GM23338 (cell line): ENCODE data around the gene MAPK9. TPM values are rescaled to one million over a fixed set of nuclear protein-coding genes. Genes with fewer than 3 reads are reported as not detected.

Source experiments
- ATAC-seq: fragments of 200-7000 bp; cut with Tn5 transposase; 3 replicates; pipeline ENCODE4 v1.9.1; 2020
- DNase-seq: peaks from one replicate; pipeline ENCODE4 v3.0.0-alpha.2; 2015; ENCODE audit warnings: low spot score
- H2AFZ ChIP-seq: fragments of 200-600 bp; sonication (generic); 2 replicates; pipeline ENCODE4 v1.8.0; 2016; ENCODE audit warnings: antibody characterized with exemption, mild to moderate bottlenecking, moderate library complexity
- H3F3A ChIP-seq: fragments of 200-600 bp; sonication (generic); replicated peaks from 2 replicates; pipeline ENCODE4 v1.8.0; 2017; ENCODE audit warnings: antibody characterized with exemption, mixed run types, low read depth
- H3K27ac ChIP-seq: fragments of 200-600 bp; sonication (generic); 2 replicates; pipeline ENCODE4 v1.6.1; 2016; ENCODE audit warnings: low read depth
- H3K27me3 ChIP-seq: fragments of 200-600 bp; sonication (generic); 2 replicates; pipeline ENCODE4 v1.8.0; 2016; ENCODE audit warnings: mild to moderate bottlenecking, mixed run types, moderate library complexity; ENCODE audit not compliant: insufficient read depth
- H3K36me3 ChIP-seq: fragments of 200-600 bp; sonication (generic); 2 replicates; pipeline ENCODE4 v1.8.0; 2016; ENCODE audit warnings: mild to moderate bottlenecking; ENCODE audit not compliant: insufficient read depth
- H3K4me1 ChIP-seq: fragments of 200-600 bp; sonication (generic); 2 replicates; pipeline ENCODE4 v1.8.0; 2016; ENCODE audit warnings: mild to moderate bottlenecking, moderate library complexity; ENCODE audit not compliant: insufficient read depth
- H3K4me2 ChIP-seq: fragments of 200-600 bp; sonication (generic); 2 replicates; pipeline ENCODE4 v1.7.1; 2017; ENCODE audit warnings: mixed run types
- H3K4me3 ChIP-seq: fragments of 200-600 bp; sonication (generic); 2 replicates; pipeline ENCODE4 v1.6.1; 2016; ENCODE audit warnings: mixed run types
- H3K79me2 ChIP-seq: fragments of 200-600 bp; sonication (generic); replicated peaks from 2 replicates; pipeline ENCODE4 v1.8.0; 2017; ENCODE audit warnings: mild to moderate bottlenecking; ENCODE audit not compliant: insufficient read depth
- H3K9me2 ChIP-seq: fragments of 200-600 bp; sonication (generic); 2 replicates; pipeline ENCODE4 v1.8.0; 2017; ENCODE audit not compliant: insufficient read depth
- H4K20me1 ChIP-seq: fragments of 200-600 bp; sonication (generic); replicated peaks from 2 replicates; pipeline ENCODE4 v1.8.0; 2017; ENCODE audit warnings: mild to moderate bottlenecking; ENCODE audit not compliant: insufficient read depth
- H3K27ac Mint-ChIP-seq: 2 replicates; pipeline ENCODE4 v1.8.0; 2020; ENCODE audit warnings: inconsistent platforms, mild to moderate bottlenecking, moderate library complexity, mixed read lengths
- H3K27me3 Mint-ChIP-seq: 3 replicates; pipeline ENCODE4 v1.8.0; 2022; ENCODE audit warnings: low read depth, mild to moderate bottlenecking, moderate library complexity, mixed read lengths, inconsistent platforms; ENCODE audit not compliant: insufficient read depth, poor library complexity
- H3K36me3 Mint-ChIP-seq: 3 replicates; pipeline ENCODE4 v1.8.0; 2021; ENCODE audit warnings: low read depth, mild to moderate bottlenecking, inconsistent platforms, moderate library complexity, mixed read lengths
- H3K4me1 Mint-ChIP-seq: 3 replicates; pipeline ENCODE4 v1.8.0; 2020; ENCODE audit warnings: mild to moderate bottlenecking, inconsistent platforms, mixed read lengths
- H3K4me3 Mint-ChIP-seq: 3 replicates; pipeline ENCODE4 v1.8.0; 2021; ENCODE audit warnings: moderate library complexity, mild to moderate bottlenecking, inconsistent platforms, mixed read lengths
- H3K9me3 Mint-ChIP-seq: 3 replicates; pipeline ENCODE4 v1.8.0; 2020; ENCODE audit warnings: moderate library complexity, mild to moderate bottlenecking, inconsistent platforms, mixed read lengths
- CREB1 ChIP-seq: fragments of 250-450 bp; sonication (Bioruptor Pico); IDR thresholded peaks from 2 replicates; pipeline ENCODE4 v1.5.0; 2020; ENCODE audit warnings: low read depth, mild to moderate bottlenecking, moderate library complexity
- CTCF ChIP-seq, 2 experiments: fragments of 200-600 bp in 1 of 2; sonication (generic) in 1 of 2; conservative IDR thresholded peaks; 2 replicates each; pipeline versions ENCODE4 v1.5.1 to v1.6.1; 2016 to 2017; ENCODE audit warnings: antibody characterized with exemption in 2 of 2, low read depth in 2 of 2, mild to moderate bottlenecking in 2 of 2, moderate library complexity in 1 of 2
- ETS1 ChIP-seq: IDR thresholded peaks from 2 replicates; pipeline ENCODE4 v1.6.1; 2016; ENCODE audit warnings: antibody characterized with exemption
- EZH2phosphoT487 ChIP-seq: fragments of 200-600 bp; sonication (generic); IDR thresholded peaks from one replicate; pipeline ENCODE4 v1.8.1; 2018; ENCODE audit warnings: antibody characterized with exemption; ENCODE audit not compliant: unreplicated experiment
- JUNB ChIP-seq: IDR thresholded peaks from one replicate; pipeline ENCODE4 v1.6.1; 2016; ENCODE audit warnings: antibody characterized with exemption; ENCODE audit not compliant: unreplicated experiment
- POLR2AphosphoS5 ChIP-seq: IDR thresholded peaks from 2 replicates; pipeline ENCODE4 v1.6.1; 2016; ENCODE audit warnings: antibody characterized with exemption, low read depth
- STAT1 ChIP-seq: IDR thresholded peaks from one replicate; pipeline ENCODE4 v1.6.1; 2016; ENCODE audit warnings: antibody characterized with exemption; ENCODE audit not compliant: unreplicated experiment
- ZNF114 ChIP-seq: fragments of 250-450 bp; sonication (Bioruptor Pico); IDR thresholded peaks from 2 replicates; pipeline ENCODE4 v1.5.0; 2020; ENCODE audit warnings: mild to moderate bottlenecking, moderate library complexity
- ZNF331 ChIP-seq: fragments of 250-450 bp; sonication (Bioruptor Pico); IDR thresholded peaks from 2 replicates; pipeline ENCODE4 v1.5.0; 2020; ENCODE audit warnings: low read depth, mild to moderate bottlenecking, moderate library complexity
- ZNF462 ChIP-seq: fragments of 250-450 bp; sonication (Bioruptor Pico); IDR thresholded peaks from 2 replicates; pipeline ENCODE4 v1.5.0; 2020; ENCODE audit warnings: mild to moderate bottlenecking, moderate library complexity
- polyA plus RNA-seq: library from polyadenylated mRNA; unstranded; fragments of >200 nt; fragmentation: Nextera tagmentation; extraction: Ambion mirVana; gene quantifications from 2 replicates; pipeline ENCODE4 v1.2.1, GENCODE V29; 2016
- total RNA-seq: library from RNA; depleted of rRNA; stranded (reverse); fragments of >200 nt; shearing (Covaris generic); gene quantifications from 2 replicates; pipeline ENCODE4 v1.2.3, GENCODE V29; 2014

Gene MAPK9
- total and polyA plus RNA-seq, 2 experiments from 2014 or later = 16.8 to 37.0 TPM

GRCh38 chr5:180329606-180330269 is 37.9 kb upstream of the MAPK9 start:
- H3K9me3 Mint-ChIP-seq = peaks cover 4% of the 10 kb centered on the region; the same call in 2 of the 3 replicates
- Histone ChIP-seq H2AFZ (no peak overlapping the region), H3K79me2 (peaks cover 6% of the 10 kb centered on the region; the same call in 1 of the 2 replicates), H3K27me3 (no peaks in the 10 kb centered on the region), H3K36me3 (peaks cover 56% of the 10 kb centered on the region), H4K20me1 (no peaks in the 10 kb centered on the region), H3K4me3 (no peak overlapping the region), H3K27ac (peak overlapping the region; percentile 99), H3K9me2 (no peaks in the 10 kb centered on the region), H3K4me2 (no peak overlapping the region), H3F3A (peaks cover 37% of the 10 kb centered on the region), H3K4me1 (peaks cover 15% of the 10 kb centered on the region)
- ATAC-seq (no peak), DNase-seq (no peak)
- peaks cover 96% of the 10 kb centered on the region for H3K36me3 Mint-ChIP-seq
- peaks cover 25% of the 10 kb centered on the region for H3K27me3 Mint-ChIP-seq
- H3K4me3 Mint-ChIP-seq = peak overlapping the region; percentile 17; the same call in 1 of the 3 replicates
- peaks cover 32% of the 10 kb centered on the region for H3K4me1 Mint-ChIP-seq
- TF ChIP-seq CTCF (conservative IDR thresholded peaks at IDR 0.05; ENCODE audit: low read depth in 2 of 2) (no peak), ETS1 (no peak), POLR2AphosphoS5 (no peak; the same call in 1 of the 2 replicates), ZNF114 (CRISPR knock-in tag) (no peak), ZNF331 (CRISPR knock-in tag) (no peak), CREB1 (no peak), EZH2phosphoT487 (no peak), ZNF462 (CRISPR knock-in tag) (no peak), STAT1 (no peak), JUNB (no peak)
- peak overlapping the region; percentile 97 for H3K27ac Mint-ChIP-seq
